H1 (cell line): ENCODE data around the gene PSG5. TPM values are rescaled to one million over a fixed set of nuclear protein-coding genes. Genes with fewer than 3 reads are reported as not detected.
"Not testable (repeated sequence)": the region's sequence is repeated elsewhere in the genome, so short reads cannot be mapped to it uniquely, and the experiment has no call there.

ENCODE experiments used
- CTCF ChIA-PET: fragments of 300-600 bp; sonication (Branson Sonifier 250); formaldehyde crosslinking; loops from one replicate; lab custom pipeline; 2021; ENCODE audit not compliant: partially characterized antibody; lab: Charles Lee
- POLR2A ChIA-PET: fragments of 300-600 bp; sonication (Branson Sonifier 250); formaldehyde crosslinking; loops from one replicate; lab custom pipeline; 2021; ENCODE audit warnings: inconsistent platforms; ENCODE audit not compliant: partially characterized antibody; lab: Charles Lee
- DNase-seq, 2 experiments: peaks; one replicate each; pipeline versions ENCODE4 v3.0.0 to v3.0.0-alpha.2; 2010 to 2022; ENCODE audit warnings: low spot score in 2 of 2, low read depth in 1 of 2, mixed read lengths in 1 of 2
- FAIRE-seq: peaks from 2 replicates; lab custom pipeline; 2011; peaks lifted over from hg19 to GRCh38; lab: Jason Lieb, UNC
- H2AFZ ChIP-seq: 2 replicates; pipeline ENCODE4 v1.8.1; 2012; ENCODE audit warnings: low read length, inconsistent platforms
- H2AK5ac ChIP-seq: 2 replicates; pipeline ENCODE4 v1.6.1; 2013; ENCODE audit warnings: low read depth, low read length
- H2BK120ac ChIP-seq: replicated peaks from 2 replicates; pipeline ENCODE3; 2013; ENCODE audit warnings: low read depth, low read length, inconsistent platforms
- H2BK12ac ChIP-seq: 2 replicates; pipeline ENCODE4 v1.6.1; 2013; ENCODE audit warnings: low read depth, low read length
- H2BK15ac ChIP-seq: 2 replicates; pipeline ENCODE4 v1.6.1; 2013; ENCODE audit warnings: low read length
- H2BK20ac ChIP-seq: 2 replicates; pipeline ENCODE4 v1.6.1; 2013; ENCODE audit warnings: low read length
- H2BK5ac ChIP-seq: 2 replicates; pipeline ENCODE4 v1.6.1; 2013; ENCODE audit warnings: low read depth, low read length
- H3K14ac ChIP-seq: 2 replicates; pipeline ENCODE4 v1.6.1; 2013; ENCODE audit warnings: inconsistent platforms; ENCODE audit not compliant: insufficient read length
- H3K18ac ChIP-seq: 2 replicates; pipeline ENCODE4 v1.6.1; 2013; ENCODE audit warnings: low read length; ENCODE audit errors: extremely low read depth
- H3K23ac ChIP-seq: 2 replicates; pipeline ENCODE4 v1.6.1; 2013; ENCODE audit warnings: inconsistent platforms; ENCODE audit not compliant: insufficient read length
- H3K23me2 ChIP-seq: 2 replicates; pipeline ENCODE4 v1.6.1; 2013; ENCODE audit warnings: low read depth, low read length
- H3K27ac ChIP-seq: 2 replicates; pipeline ENCODE4 v1.6.1; 2011; ENCODE audit warnings: low read depth, low read length, inconsistent platforms
- H3K27me3 ChIP-seq, 4 experiments: replicated peaks in 1 of 4; 1 replicate in 1 of 4; 2 replicates in 3 of 4; pipeline versions ENCODE4 v1.6.1 to v1.8.1; 2011 to 2013; ENCODE audit warnings: low read length in 3 of 4, mild to moderate bottlenecking in 3 of 4, inconsistent platforms in 2 of 4, mixed read lengths in 2 of 4, moderate library complexity in 1 of 4; ENCODE audit not compliant: control insufficient read depth in 3 of 4, insufficient read depth in 3 of 4; ENCODE audit errors: extremely low read depth in 1 of 4
- H3K36me3 ChIP-seq, 4 experiments: 2 replicates each; pipeline versions ENCODE4 v1.6.1 to v1.8.1; 2011 to 2013; ENCODE audit warnings: mild to moderate bottlenecking in 4 of 4, low read length in 3 of 4, moderate library complexity in 2 of 4, control low read depth in 1 of 4, inconsistent platforms in 1 of 4; ENCODE audit not compliant: insufficient read depth in 4 of 4, control insufficient read depth in 2 of 4
- H3K4ac ChIP-seq: replicated peaks from 2 replicates; pipeline ENCODE3; 2013; ENCODE audit warnings: low read length, low read depth, mixed read lengths, inconsistent platforms; ENCODE audit not compliant: insufficient read length
- H3K4me1 ChIP-seq, 4 experiments: replicated peaks in 1 of 4; 1 replicate in 1 of 4; 2 replicates in 3 of 4; pipeline versions ENCODE4 v1.6.1 to v1.8.1; 2011 to 2013; ENCODE audit warnings: low read length in 3 of 4, inconsistent platforms in 2 of 4, mixed read lengths in 1 of 4; ENCODE audit not compliant: insufficient read depth in 4 of 4, control insufficient read depth in 3 of 4
- H3K4me2 ChIP-seq, 2 experiments: 2 replicates each; pipeline versions ENCODE4 v1.6.1 to v1.8.1; 2011 to 2013; ENCODE audit warnings: low read depth in 2 of 2, low read length in 2 of 2, control low read depth in 1 of 2, inconsistent platforms in 1 of 2, mild to moderate bottlenecking in 1 of 2; ENCODE audit not compliant: insufficient read depth in 1 of 2
- H3K4me3 ChIP-seq, 4 experiments: fragments of 200-600, 300-600 bp in 1 of 4; sonication (generic), shearing (Covaris generic), sonication (Bioruptor Twin) in 1 of 4; 2 replicates each; pipeline versions ENCODE4 v1.5.1 to v1.8.1; 2011 to 2016; ENCODE audit warnings: low read length in 4 of 4, low read depth in 3 of 4, control low read depth in 2 of 4, inconsistent platforms in 2 of 4, mild to moderate bottlenecking in 2 of 4, mixed read lengths in 1 of 4, moderate library complexity in 1 of 4; ENCODE audit not compliant: insufficient read depth in 2 of 4; ENCODE audit errors: extremely low read depth in 1 of 4
- H3K56ac ChIP-seq: replicated peaks from 2 replicates; pipeline ENCODE3; 2013; ENCODE audit warnings: low read depth, mild to moderate bottlenecking, mixed read lengths, low read length, inconsistent platforms; ENCODE audit not compliant: insufficient read length
- H3K79me1 ChIP-seq: 2 replicates; pipeline ENCODE4 v1.6.1; 2013; ENCODE audit warnings: low read depth, low read length, control low read depth
- H3K79me2 ChIP-seq, 2 experiments: 2 replicates each; pipeline versions ENCODE4 v1.6.1 to v1.8.1; 2012 to 2013; ENCODE audit warnings: low read length in 2 of 2, mild to moderate bottlenecking in 2 of 2, inconsistent platforms in 1 of 2; ENCODE audit not compliant: insufficient read depth in 2 of 2, control insufficient read depth in 1 of 2
- H3K9ac ChIP-seq, 4 experiments: replicated peaks in 1 of 4; 1 replicate in 1 of 4; 2 replicates in 3 of 4; pipeline versions ENCODE4 v1.6.1 to v1.8.1; 2011 to 2013; ENCODE audit warnings: low read depth in 3 of 4, low read length in 3 of 4, control low read depth in 2 of 4, mild to moderate bottlenecking in 2 of 4, moderate library complexity in 2 of 4, inconsistent platforms in 1 of 4; ENCODE audit errors: extremely low read depth in 1 of 4
- H3K9me3 ChIP-seq, 2 experiments: 2 replicates each; pipeline versions ENCODE4 v1.6.1 to v1.8.1; 2012 to 2013; ENCODE audit warnings: mild to moderate bottlenecking in 2 of 2, moderate library complexity in 2 of 2, control low read depth in 1 of 2, inconsistent platforms in 1 of 2, low read depth in 1 of 2, low read length in 1 of 2, mixed read lengths in 1 of 2; ENCODE audit not compliant: insufficient read depth in 2 of 2
- H4K20me1 ChIP-seq, 2 experiments: replicated peaks in 1 of 2; 2 replicates each; pipeline versions ENCODE3 to v1.8.1; 2011 to 2013; ENCODE audit warnings: inconsistent platforms in 2 of 2, low read length in 2 of 2, mild to moderate bottlenecking in 1 of 2; ENCODE audit not compliant: insufficient read depth in 2 of 2, control insufficient read depth in 1 of 2
- H4K5ac ChIP-seq: 2 replicates; pipeline ENCODE4 v1.6.1; 2013; ENCODE audit warnings: low read length, low read depth, mixed read lengths, inconsistent platforms; ENCODE audit not compliant: insufficient read length
- H4K8ac ChIP-seq: 2 replicates; pipeline ENCODE4 v1.8.0; 2013; ENCODE audit warnings: mild to moderate bottlenecking, moderate library complexity, low read length, inconsistent platforms; ENCODE audit not compliant: insufficient read depth; ENCODE audit errors: extremely low read depth
- H4K91ac ChIP-seq: replicated peaks from 2 replicates; pipeline ENCODE3; 2013; ENCODE audit warnings: low read length, mixed read lengths, inconsistent platforms; ENCODE audit not compliant: insufficient read length
- WGBS, 2 experiments: shearing (Covaris generic) in 1 of 2; methylation state at CpG; one replicate each; pipeline versions ENCODE4 v1.1.6 to v1.1.7; 2013 to 2015; ENCODE audit warnings: low lambda C conversion rate in 2 of 2, mixed read lengths in 2 of 2, inconsistent platforms in 1 of 2, low coverage in 1 of 2, missing lambda C conversion rate in 1 of 2; ENCODE audit not compliant: insufficient replicate concordance in 2 of 2, insufficient coverage in 1 of 2, insufficient read length in 1 of 2; ENCODE audit errors: extremely low coverage in 1 of 2, missing lambda C conversion rate in 1 of 2; 5-methylcytosine and 5-hydroxymethylcytosine counted together
- polyA plus RNA-seq, 7 experiments: library from polyadenylated mRNA; depleted of rRNA in 3 of 7; stranded (reverse) in 5 of 7; unstranded in 2 of 7; fragments of >200 nt in 5 of 7; fragments of 200-250 nt in 2 of 7; gene quantifications; 1 replicate in 5 of 7; 2 replicates in 1 of 7; 4 replicates in 1 of 7; pipeline versions ENCODE4 v1.2.1 to v1.2.3, GENCODE V29; 2011 to 2013; ENCODE audit warnings: missing spikeins in 2 of 7, mixed read lengths in 2 of 7
- total RNA-seq: library from RNA; stranded (reverse); fragmentation: NEBNext Ultra II Directional; extraction: Animal tissue kit (Norgen Biotek cat#: 25700); gene quantifications from 2 replicates; pipeline ENCODE4 v1.2.1, GENCODE V29; 2021

PSG5 gene
- total and polyA plus RNA-seq, 2 of the 8 experiments (the other 6 are each of a cell fraction or from before 2014, with no cell fraction given), result not detected

- H4K5ac ChIP-seq, H3K14ac ChIP-seq, POLR2A ChIA-PET, H2BK5ac ChIP-seq, H3K36me3 ChIP-seq, FAIRE-seq, H3K23me2 ChIP-seq, H3K79me2 ChIP-seq, H3K4me1 ChIP-seq, H2AK5ac ChIP-seq, H3K4ac ChIP-seq, H3K27ac ChIP-seq, H2BK12ac ChIP-seq, H3K4me2 ChIP-seq, H3K79me1 ChIP-seq, H3K27me3 ChIP-seq, H2BK20ac ChIP-seq, H3K4me3 ChIP-seq, DNase-seq, H3K56ac ChIP-seq, H3K9ac ChIP-seq, H2BK15ac ChIP-seq, H2BK120ac ChIP-seq, H3K18ac ChIP-seq, H3K23ac ChIP-seq, H2AFZ ChIP-seq, H4K20me1 ChIP-seq, H4K8ac ChIP-seq, H4K91ac ChIP-seq: not testable (repeated sequence)
- WGBS, 2 experiments, result 68% methylated on average over 6 of the region's 9 CpGs; no CpG with 5 or more reads in 1 of the 2 experiments
- CTCF ChIA-PET, result interaction anchor here (1.0 kb wide), 1 partner anchor 272 kb away, joined by 3 read pairs; no protein-coding TSS in a partner anchor
- H3K9me3 ChIP-seq, result peaks cover 27 to 66% of the 10 kb centered on the region in 2 experiments; a peak in 3 of 4 replicates
Observed at GRCh38 chr19:43205471-43206105, 19.3 kb upstream of the PSG5 start, which contains the start of gene PSG4. Gene PSG4 (minus strand): TSS chr19:43205638. CDS start chr19:43205536, 102 bp downstream.

GRCh38 chr19:43203611-43204010, 17.3 kb upstream of the PSG5 start:
- POLR2A ChIA-PET, result not testable (repeated sequence)

More at GRCh38 chr19:43203611-43204010, 17.3 kb upstream of the PSG5 start:
- H3K56ac ChIP-seq, H3K9ac ChIP-seq, H2BK120ac ChIP-seq, H3K27me3 ChIP-seq, H3K4me3 ChIP-seq, H3K18ac ChIP-seq, H3K4me2 ChIP-seq, DNase-seq, H4K8ac ChIP-seq, H2AK5ac ChIP-seq, H4K20me1 ChIP-seq, H4K91ac ChIP-seq, H3K4ac ChIP-seq, H3K27ac ChIP-seq, H2BK20ac ChIP-seq, H2BK5ac ChIP-seq, H4K5ac ChIP-seq, FAIRE-seq, H3K14ac ChIP-seq, H3K23me2 ChIP-seq, CTCF ChIA-PET, H2BK15ac ChIP-seq, H3K4me1 ChIP-seq, H3K79me2 ChIP-seq, H3K79me1 ChIP-seq, H3K36me3 ChIP-seq, H3K23ac ChIP-seq, H2AFZ ChIP-seq, H2BK12ac ChIP-seq: not testable (repeated sequence)
- WGBS, 2 experiments, result 73% methylated on average over 7 of the region's 7 CpGs; no CpG with 5 or more reads in 1 of the 2 experiments
- H3K9me3 ChIP-seq, result peaks cover 23 to 63% of the 10 kb centered on the region in 2 experiments; a peak in 3 of 4 replicates
